HG03196 (cell line): Measurements from ENCODE around the gene SIRPD.

ENCODE experiments used
- ATAC-seq: cut with Tn5 transposase; IDR thresholded peaks from one replicate; pipeline ENCODE4 v1.9.1; 2021; ENCODE audit not compliant: unreplicated experiment

SIRPD gene

GRCh38 chr20:1538655-1539054 is 18.9 kb downstream of the SIRPD start:
- ATAC-seq: no peak

- ATAC-seq: no peak
Observed at GRCh38 chr20:1537731-1538058, 19.8 kb downstream of the SIRPD start.

DNA sequence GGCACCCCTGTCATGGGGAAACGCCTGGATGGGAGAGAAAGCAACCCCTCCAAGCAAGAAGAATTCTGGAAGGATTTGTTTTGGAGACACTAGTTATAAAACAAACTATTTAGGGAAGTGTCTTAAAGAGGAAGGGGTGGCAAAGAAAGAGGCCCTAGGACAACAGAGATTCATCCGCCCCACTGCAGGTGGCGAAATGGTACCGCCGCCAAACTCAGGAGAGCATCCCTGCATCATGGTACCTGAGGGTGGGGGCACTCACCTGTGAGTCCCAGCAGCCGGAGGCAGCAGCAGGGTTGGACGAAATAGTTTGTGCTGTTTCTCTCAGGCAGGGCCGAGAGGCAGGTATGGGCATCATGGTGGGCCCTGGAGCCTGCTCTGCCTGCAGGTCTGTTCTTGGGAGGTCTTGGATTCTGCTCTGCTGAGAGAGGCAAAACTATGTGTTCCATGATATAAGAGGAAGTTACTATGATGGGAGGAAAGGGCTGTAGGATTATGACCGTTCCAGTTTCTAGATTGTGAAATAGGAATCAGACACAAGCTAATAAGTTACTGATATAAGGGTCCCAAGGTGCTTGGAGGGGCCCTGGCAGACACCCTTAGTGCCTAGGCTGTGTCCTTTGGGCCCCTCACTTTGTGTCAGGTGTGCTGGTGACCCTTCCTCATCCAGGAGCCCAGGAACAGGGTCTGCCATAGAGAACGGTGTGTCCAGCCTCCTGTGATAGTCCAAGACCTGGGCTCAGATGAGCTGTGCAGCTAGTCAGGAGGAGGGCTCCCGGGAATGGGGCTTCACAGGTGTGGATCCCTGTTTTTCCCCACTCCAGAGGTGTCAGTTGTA is 20.4 kb downstream of the SIRPD start:
- no peak for ATAC-seq

DNA sequence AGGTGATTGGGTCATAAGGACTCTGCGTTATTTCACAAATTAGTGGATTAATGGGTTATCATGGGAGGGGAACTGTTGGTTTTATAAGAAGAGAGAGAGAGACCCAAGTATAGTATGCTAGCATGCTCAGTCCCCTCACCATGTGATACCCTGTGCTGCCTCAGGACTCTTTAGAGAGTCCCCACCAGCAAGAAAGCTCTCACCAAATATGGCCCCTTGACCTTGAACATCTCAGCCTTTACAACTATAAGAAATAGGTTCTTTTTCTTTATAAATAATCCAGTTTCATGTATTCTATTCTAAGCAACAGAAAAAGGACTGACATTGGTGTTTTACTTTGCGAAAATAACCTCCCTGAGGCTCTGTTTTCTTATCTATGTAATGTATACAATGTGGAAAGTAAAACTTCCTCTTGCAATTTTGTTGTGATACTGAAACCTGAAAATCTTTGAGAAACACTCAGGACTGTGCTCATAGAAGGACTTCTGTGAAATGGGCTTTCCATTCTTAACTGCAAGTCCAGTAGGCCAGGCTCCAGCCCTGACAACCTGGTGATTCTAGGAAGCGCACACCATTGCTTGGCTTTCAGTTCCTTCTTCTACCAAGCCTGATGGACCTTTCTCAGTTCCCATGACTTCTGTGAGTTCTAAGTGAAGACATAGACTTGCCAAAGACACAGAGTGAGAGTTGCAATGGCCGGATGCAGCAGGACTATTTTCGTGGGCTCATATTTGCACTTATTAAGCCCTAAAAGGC is 21.9 kb downstream of the SIRPD start:
- ATAC-seq: peak; percentile 89

DNA sequence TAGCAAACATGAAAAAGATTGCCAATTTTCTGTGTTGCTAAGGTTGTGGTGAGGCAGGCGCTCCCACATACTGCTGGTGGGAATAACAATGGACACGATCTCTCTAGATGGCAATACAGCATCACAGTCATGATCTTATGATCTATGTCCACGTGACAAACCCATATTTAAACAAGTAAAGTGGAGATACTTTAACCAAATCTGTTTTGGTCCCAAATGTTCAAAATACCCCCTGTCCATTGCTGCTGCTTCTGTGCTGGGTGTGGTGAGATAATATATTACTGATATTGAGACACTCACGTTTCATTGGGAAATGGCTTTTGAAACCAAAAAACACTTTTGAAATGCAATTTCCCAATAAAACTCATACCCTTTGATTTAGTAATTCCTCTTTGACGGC is 23.0 kb downstream of the SIRPD start:
- no peak for ATAC-seq

GRCh38 chr20:1533059-1533458 is 24.4 kb downstream of the SIRPD start:
- ATAC-seq: no peak

DNA sequence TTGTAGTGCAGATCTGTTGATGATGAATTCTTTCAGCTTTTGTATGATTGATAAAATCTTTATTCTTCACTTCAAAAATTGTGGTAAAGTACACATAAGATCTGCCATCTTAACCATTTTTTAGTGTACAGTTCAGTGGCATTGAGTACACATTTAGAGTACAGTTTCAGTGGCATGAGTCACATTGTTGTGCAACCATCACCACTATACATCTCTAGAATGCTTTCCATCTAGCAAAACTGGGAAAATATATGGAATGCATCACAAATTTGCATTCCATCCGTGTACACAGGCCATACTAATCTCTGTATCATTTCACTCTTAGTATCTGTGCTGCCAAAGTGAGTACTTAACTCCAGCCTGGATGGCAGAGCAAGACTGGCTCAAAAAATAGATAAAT is 28.7 kb downstream of the SIRPD start:
- ATAC-seq: no peak

- ATAC-seq: no peak
Observed at GRCh38 chr20:1527923-1528322, 29.6 kb downstream of the SIRPD start.

- no peak for ATAC-seq
Observed at GRCh38 chr20:1526896-1527295, 30.6 kb downstream of the SIRPD start.

DNA sequence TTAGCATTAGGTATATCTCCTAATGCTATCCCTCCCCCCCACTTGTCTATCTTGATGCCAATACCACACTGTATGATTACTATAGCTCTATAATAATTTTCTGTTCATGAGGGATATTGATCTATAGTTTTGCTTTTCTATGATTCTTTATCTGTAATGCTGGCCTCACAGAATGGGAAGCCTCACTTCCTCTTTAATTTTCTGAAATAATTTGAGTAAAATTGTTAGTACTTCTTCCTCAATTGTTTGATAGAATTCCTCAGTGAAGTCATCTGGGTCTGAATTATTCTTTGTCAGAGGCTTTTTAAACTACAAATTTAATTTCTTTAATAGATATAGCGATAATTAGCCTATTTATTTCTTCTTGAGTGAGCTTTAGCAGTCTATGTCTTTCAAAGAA is 31.2 kb downstream of the SIRPD start:
- no peak for ATAC-seq

- no peak for ATAC-seq
Observed at GRCh38 chr20:1524004-1524403, 33.5 kb downstream of the SIRPD start.

DNA sequence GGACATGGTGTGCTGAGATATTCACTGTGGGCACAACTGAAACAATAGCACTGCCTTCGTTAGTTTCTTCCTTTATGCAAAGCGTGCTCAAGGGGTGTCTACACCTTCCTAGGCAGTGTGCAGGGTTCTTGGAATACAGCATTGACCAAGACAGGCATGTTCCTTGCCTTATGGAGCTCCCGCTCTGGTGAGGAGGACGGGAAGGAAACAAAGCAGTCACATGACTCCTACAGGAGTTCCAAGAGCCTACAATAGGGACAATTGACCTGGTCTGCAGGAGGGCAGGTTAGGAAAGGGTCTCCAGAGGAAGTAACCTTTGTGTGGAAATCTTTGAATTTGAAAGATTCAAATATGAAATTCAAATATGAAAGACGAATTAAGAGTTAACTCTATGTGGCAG is 40.5 kb downstream of the SIRPD start:
- ATAC-seq: no peak

- no peak for ATAC-seq
Observed at GRCh38 chr20:1513801-1514200, 43.7 kb downstream of the SIRPD start.

GRCh38 chr20:1509237-1509636 is 48.3 kb downstream of the SIRPD start:
- ATAC-seq: no peak

GRCh38 chr20:1508574-1508973 is 48.9 kb downstream of the SIRPD start:
- ATAC-seq: no peak

DNA sequence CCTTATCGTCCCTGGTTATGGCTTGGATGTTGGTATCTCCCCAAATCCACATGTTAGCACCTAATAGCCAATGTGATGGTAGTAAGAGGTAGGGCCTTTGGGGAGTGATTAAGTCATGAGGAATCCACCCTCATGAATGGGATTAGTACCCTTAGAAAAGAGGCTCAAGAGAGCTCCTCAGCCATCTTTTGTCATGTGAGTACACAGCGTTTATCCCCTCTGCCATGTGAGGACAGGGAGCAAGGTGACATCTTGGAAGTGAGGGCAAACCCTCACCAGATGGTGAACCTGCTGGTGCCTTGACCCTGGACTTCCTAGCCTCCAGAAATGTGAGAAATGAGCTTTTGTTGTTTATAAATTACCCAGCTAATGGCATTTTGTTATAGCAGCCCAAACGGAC is 50.2 kb downstream of the SIRPD start:
- no peak for ATAC-seq

GRCh38 chr20:1505871-1506270 is 51.6 kb downstream of the SIRPD start:
- ATAC-seq: no peak

DNA sequence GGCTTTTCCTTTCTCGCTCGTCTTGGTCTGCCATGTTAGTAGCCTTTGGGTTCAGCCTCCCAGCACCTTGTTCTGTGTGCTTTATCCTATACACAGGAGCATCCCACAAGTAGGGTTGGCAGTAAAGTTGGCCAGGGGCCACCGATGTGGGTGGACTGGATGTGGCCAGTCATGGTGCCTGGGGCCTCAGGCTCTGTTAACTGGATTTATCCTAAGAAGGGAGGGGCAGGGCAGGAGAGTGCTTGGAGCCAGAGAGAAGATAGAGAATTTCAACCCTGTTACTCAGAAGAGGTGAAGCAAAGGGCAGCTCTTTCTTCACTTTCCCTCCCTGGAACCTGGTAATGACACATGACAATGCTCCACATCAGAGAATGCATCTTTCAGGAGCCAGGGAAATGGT is 52.1 kb downstream of the SIRPD start:
- ATAC-seq: no peak

DNA sequence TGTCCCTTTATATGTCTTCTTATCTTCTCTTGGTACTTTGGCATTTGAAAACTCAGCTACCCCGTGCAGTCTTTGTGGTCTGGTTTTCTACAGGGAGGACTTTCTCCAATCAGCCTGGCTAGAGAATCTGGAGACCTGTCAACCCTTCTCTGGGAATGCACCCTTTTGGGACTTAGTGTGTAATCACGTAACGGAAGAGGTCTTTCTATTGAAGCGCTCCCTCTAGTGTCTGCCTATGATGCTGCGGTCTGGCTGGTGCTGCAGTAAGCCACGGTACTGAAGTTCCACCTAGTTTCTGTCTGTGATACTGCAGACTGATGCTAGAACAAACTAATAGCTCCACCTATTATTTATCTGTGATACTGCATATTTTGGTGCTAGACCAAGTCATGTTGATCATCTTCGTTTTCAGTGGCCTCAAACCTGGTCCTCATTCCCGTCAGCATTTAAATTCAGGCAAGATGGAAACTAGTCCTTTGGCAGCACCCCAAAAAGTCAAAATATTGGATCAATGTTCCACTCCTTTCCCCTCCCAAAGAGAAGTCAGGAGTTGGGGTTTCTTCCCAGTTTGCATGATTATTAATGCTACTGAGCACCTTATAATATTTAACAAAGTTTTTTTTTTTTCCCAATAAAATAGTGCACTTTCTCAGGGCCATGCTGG is 53.8 kb downstream of the SIRPD start:
- ATAC-seq: peak; percentile 91

GRCh38 chr20:1500496-1500895 is 57.0 kb downstream of the SIRPD start:
- ATAC-seq: no peak

GRCh38 chr20:1499528-1500420 is 57.7 kb downstream of the SIRPD start:
- no peak for ATAC-seq
